Colonic mucosa (tissue), 4 donors: Measurements from ENCODE around the gene STXBP5L. TPM values are rescaled to one million over a fixed set of nuclear protein-coding genes. Genes with fewer than 3 reads are reported as not detected.

Experiments
- DNase-seq: peaks from one replicate; pipeline ENCODE4 v3.0.0-alpha.2; 2020
- H3K27ac ChIP-seq: fragments of 200-600 bp; one replicate; pipeline ENCODE4 v1.8.0; 2021
- H3K27me3 ChIP-seq: fragments of 200-600 bp; one replicate; pipeline ENCODE4 v1.8.0; 2021
- H3K36me3 ChIP-seq: fragments of 200-600 bp; one replicate; pipeline ENCODE4 v1.8.0; 2021
- H3K4me1 ChIP-seq: fragments of 200-600 bp; one replicate; pipeline ENCODE4 v1.8.0; 2021; ENCODE audit warnings: mild to moderate bottlenecking
- H3K4me3 ChIP-seq: fragments of 200-600 bp; one replicate; pipeline ENCODE4 v1.8.0; 2021
- H3K9ac ChIP-seq, 2 donors: one replicate each; pipeline ENCODE4 v1.7.0; 2013; ENCODE audit warnings: control low read depth in 2 of 2, low read depth in 2 of 2, low read length in 2 of 2
- H3K9me3 ChIP-seq: fragments of 200-600 bp; one replicate; pipeline ENCODE4 v1.8.0; 2021
- intact Hi-C: fragments of 100-400 bp; cut with DNase I; formaldehyde crosslinking; loops from one replicate; pipeline ENCODE4 v1.14.1; 2022
- total RNA-seq, 2 donors: library from RNA; stranded (reverse); fragmentation: NEBNext Ultra II Directional in 1 of 2; extraction: Animal tissue kit (Norgen Biotek cat#: 25700) in 1 of 2; gene quantifications; one replicate each; pipeline ENCODE4 v1.2.1, GENCODE V29; 2021
- TF ChIP-seq, protein P1 (sequence below): fragments of 200-600 bp; IDR thresholded peaks from one replicate; pipeline ENCODE4 v1.8.0; 2022; ENCODE audit warnings: antibody characterized with exemption, mild to moderate bottlenecking
- donor health status: healthy.
- donor health status: DM: no; HTN: no; CAD: no.
- donor health status: DM: no; HTN: no; CAD: no.

The STXBP5L gene
- total RNA-seq, 2 donors from 2014 or later, result 0.22 to 0.74 TPM

DNA sequence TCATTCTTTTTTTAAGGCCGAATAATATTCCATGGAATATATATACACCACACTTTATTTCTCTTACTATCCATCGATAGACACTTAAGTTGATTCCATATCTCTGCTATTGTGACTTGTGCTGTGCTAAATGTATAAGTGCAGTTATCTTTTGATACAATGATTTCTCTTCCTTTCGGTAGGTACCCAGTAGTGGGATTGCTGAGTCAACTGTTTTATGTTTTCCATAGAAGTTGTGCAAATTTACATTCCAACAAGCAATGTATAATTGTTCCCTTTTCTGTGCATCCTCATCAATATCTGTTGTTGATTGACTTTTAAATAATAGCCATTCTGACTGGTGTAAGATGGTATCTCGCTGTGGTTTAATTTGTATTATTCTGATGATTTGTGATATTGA lies 81.0 kb downstream of the STXBP5L start:
- intact Hi-C loops, result no loop called here
- H3K27ac ChIP-seq, result no peak overlapping the region
- H3K9ac ChIP-seq, result no peak overlapping the region
- no peaks in the 10 kb centered on the region for H3K27me3 ChIP-seq
- H3K4me3 ChIP-seq, result no peak overlapping the region
- H3K4me1 ChIP-seq, result no peaks in the 10 kb centered on the region
- H3K36me3 ChIP-seq, result no peaks in the 10 kb centered on the region
- TF ChIP-seq, protein P1, sequence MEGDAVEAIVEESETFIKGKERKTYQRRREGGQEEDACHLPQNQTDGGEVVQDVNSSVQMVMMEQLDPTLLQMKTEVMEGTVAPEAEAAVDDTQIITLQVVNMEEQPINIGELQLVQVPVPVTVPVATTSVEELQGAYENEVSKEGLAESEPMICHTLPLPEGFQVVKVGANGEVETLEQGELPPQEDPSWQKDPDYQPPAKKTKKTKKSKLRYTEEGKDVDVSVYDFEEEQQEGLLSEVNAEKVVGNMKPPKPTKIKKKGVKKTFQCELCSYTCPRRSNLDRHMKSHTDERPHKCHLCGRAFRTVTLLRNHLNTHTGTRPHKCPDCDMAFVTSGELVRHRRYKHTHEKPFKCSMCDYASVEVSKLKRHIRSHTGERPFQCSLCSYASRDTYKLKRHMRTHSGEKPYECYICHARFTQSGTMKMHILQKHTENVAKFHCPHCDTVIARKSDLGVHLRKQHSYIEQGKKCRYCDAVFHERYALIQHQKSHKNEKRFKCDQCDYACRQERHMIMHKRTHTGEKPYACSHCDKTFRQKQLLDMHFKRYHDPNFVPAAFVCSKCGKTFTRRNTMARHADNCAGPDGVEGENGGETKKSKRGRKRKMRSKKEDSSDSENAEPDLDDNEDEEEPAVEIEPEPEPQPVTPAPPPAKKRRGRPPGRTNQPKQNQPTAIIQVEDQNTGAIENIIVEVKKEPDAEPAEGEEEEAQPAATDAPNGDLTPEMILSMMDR, result no peak
- no peak for DNase-seq
- H3K9me3 ChIP-seq, result no peaks in the 10 kb centered on the region

GRCh38 chr3:121018917-121019321 lies 110.9 kb downstream of the STXBP5L start:
- H3K27me3 ChIP-seq, result no peaks in the 10 kb centered on the region
- no peaks in the 10 kb centered on the region for H3K4me1 ChIP-seq
- no peak overlapping the region for H3K27ac ChIP-seq
- intact Hi-C loops, result no loop called here
- H3K9me3 ChIP-seq, result no peaks in the 10 kb centered on the region
- DNase-seq, result no peak
- TF ChIP-seq, protein P1, result no peak
- no peaks in the 10 kb centered on the region for H3K36me3 ChIP-seq
- H3K9ac ChIP-seq, result no peak overlapping the region
- H3K4me3 ChIP-seq, result no peak overlapping the region

- Histone ChIP-seq H3K4me1 (no peaks in the 10 kb centered on the region), H3K4me3 (no peak overlapping the region), H3K9ac (no peak overlapping the region), H3K9me3 (no peaks in the 10 kb centered on the region), H3K27me3 (no peaks in the 10 kb centered on the region), H3K27ac (no peak overlapping the region), H3K36me3 (no peaks in the 10 kb centered on the region)
- TF ChIP-seq, protein P1, result no peak
- intact Hi-C loops, result no loop called here
- no peak for DNase-seq
These were observed 155.6 kb downstream of the STXBP5L start for GRCh38 chr3:121063628-121064027.

- no peaks in the 10 kb centered on the region for H3K36me3 ChIP-seq
- intact Hi-C loops, result no loop called here
- H3K4me1 ChIP-seq, result no peaks in the 10 kb centered on the region
- no peak overlapping the region for H3K4me3 ChIP-seq
- TF ChIP-seq, protein P1, result no peak
- no peaks in the 10 kb centered on the region for H3K27me3 ChIP-seq
- no peak overlapping the region for H3K27ac ChIP-seq
- no peak for DNase-seq
- no peaks in the 10 kb centered on the region for H3K9me3 ChIP-seq
- H3K9ac ChIP-seq, result no peak overlapping the region
These were observed 156.1 kb downstream of the STXBP5L start for GRCh38 chr3:121064121-121064520.

DNA sequence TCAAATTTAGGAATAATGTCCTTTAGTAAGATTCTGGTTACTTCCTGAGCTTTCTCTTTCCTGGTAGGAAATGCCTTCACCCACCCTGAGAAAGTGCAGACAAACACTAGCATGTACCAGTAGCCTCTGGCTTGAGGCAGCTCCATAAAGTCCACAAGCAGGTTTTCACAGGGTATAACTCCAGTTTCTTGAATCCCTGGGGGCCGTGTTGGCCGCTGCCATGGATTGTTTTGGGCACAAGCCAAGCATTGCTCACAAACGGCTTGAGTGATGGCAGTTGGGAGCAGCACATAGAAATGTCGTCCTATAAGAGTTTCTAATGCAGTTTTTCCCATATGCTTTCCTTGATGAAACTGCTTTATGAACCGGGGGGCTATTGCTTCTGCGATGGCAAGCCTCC lies 164.1 kb downstream of the STXBP5L start:
- Histone ChIP-seq H3K36me3 (no peaks in the 10 kb centered on the region), H3K4me1 (no peaks in the 10 kb centered on the region), H3K4me3 (no peak overlapping the region), H3K27me3 (no peaks in the 10 kb centered on the region), H3K9ac (no peak overlapping the region), H3K9me3 (no peaks in the 10 kb centered on the region), H3K27ac (no peak overlapping the region)
- no peak for DNase-seq
- intact Hi-C loops, result no loop called here
- TF ChIP-seq, protein P1, result no peak

DNA sequence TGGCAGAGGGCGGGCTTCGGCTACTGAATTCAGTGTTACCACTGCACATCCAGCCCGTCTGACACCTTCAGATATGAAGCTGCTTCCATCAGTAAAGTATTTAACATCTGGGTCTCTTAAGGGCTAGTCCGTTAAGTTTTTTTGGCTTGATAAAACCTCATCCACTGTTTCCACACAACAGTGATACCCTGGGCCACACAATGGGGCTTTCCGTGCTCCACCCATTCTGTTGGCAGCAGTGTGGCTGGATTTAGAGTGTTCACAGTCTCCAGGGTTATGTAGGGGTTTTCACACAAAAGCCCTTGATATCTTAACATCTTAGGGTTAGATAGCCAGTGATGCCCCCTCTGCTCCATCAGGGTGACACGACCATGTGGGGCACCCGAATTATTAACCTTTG lies 165.0 kb downstream of the STXBP5L start:
- TF ChIP-seq, protein P1, result no peak
- Histone ChIP-seq H3K9me3 (no peaks in the 10 kb centered on the region), H3K27ac (no peak overlapping the region), H3K4me3 (no peak overlapping the region), H3K4me1 (no peaks in the 10 kb centered on the region), H3K9ac (no peak overlapping the region), H3K27me3 (no peaks in the 10 kb centered on the region), H3K36me3 (no peaks in the 10 kb centered on the region)
- intact Hi-C loops, result no loop called here
- DNase-seq, result no peak
